Measurements from ENCODE around the gene POLQ. TPM values are rescaled to one million over a fixed set of nuclear protein-coding genes. Genes with fewer than 3 reads are reported as not detected.

Gene POLQ
- total RNA-seq, 1 experiment from 2014 or later: 12.3 TPM

DNA sequence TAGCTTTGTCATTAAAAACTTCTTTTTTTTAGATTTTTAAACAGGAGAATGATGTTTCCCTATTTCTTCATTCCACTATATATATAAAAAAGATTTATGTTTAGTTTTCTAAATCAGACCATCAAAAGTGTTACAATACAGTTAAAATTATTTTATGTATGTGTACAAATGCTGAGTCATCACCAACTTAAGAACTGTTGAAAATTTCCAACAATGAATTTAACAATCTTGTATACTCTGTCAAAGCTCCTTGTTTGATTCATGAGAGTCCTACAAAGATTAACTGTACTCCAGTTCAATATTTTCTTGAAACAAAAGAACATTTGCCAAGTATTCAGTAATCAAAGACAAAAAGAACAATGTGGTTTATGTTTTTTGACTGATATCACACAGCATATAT is 82.0 kb downstream of the POLQ start:
- ChIA-PET CTCF (no interaction called here), POLR2A (no interaction called here), RAD21 (ENCODE audit: low non-redundant PET in 1 of 2, low total read pairs in 2 of 2, uncharacterized antibody in 2 of 2, unreplicated experiment in 2 of 2) (no interaction called here)
- no peak for ATAC-seq
- no peak for DNase-seq (ENCODE audit: low read depth, low spot score)
- H4K20me1 ChIP-seq (ENCODE audit: insufficient read depth): no peaks in the 10 kb centered on the region
- H2AFZ ChIP-seq (ENCODE audit: low read depth, low read length, poor library complexity, severe bottlenecking): no peak overlapping the region
- H3K4me1 ChIP-seq (ENCODE audit: control insufficient read depth in 1 of 2, insufficient read depth in 2 of 2, low read length in 2 of 2): no peaks in the 10 kb centered on the region
- H3K9me2 ChIP-seq (ENCODE audit: insufficient read depth): no peaks in the 10 kb centered on the region
- H3K9me3 ChIP-seq (ENCODE audit: control insufficient read depth in 1 of 2, insufficient read depth in 1 of 2, low read depth in 1 of 2, low read length in 2 of 2): no peaks in the 10 kb centered on the region
- intact Hi-C loops (cut with micrococcal nuclease): no loop called here
- no peak for TF ChIP-seq YY1 (IDR thresholded peaks at IDR 0.05; ENCODE audit: extremely low read depth, insufficient replicate concordance, low read depth, low read length)
- no peak for TF ChIP-seq ZNF274 (IDR thresholded peaks at IDR 0.05; ENCODE audit: low read depth, low read length)
- no peak for TF ChIP-seq POLR2AphosphoS5 (IDR thresholded peaks at IDR 0.05; ENCODE audit: low read depth, low read length)
- TF ChIP-seq FOSL1 (IDR thresholded peaks at IDR 0.05; ENCODE audit: low read depth): no peak
- TF ChIP-seq SP1 (IDR thresholded peaks at IDR 0.05; ENCODE audit: low read depth): no peak
- TF ChIP-seq ELF1 (IDR thresholded peaks at IDR 0.05; ENCODE audit: borderline replicate concordance, low read depth): no peak
- TF ChIP-seq CBX3 (IDR thresholded peaks at IDR 0.05; ENCODE audit: low read depth): no peak
- TF ChIP-seq JUND (IDR thresholded peaks at IDR 0.05): no peak
- TF ChIP-seq, protein P1, sequence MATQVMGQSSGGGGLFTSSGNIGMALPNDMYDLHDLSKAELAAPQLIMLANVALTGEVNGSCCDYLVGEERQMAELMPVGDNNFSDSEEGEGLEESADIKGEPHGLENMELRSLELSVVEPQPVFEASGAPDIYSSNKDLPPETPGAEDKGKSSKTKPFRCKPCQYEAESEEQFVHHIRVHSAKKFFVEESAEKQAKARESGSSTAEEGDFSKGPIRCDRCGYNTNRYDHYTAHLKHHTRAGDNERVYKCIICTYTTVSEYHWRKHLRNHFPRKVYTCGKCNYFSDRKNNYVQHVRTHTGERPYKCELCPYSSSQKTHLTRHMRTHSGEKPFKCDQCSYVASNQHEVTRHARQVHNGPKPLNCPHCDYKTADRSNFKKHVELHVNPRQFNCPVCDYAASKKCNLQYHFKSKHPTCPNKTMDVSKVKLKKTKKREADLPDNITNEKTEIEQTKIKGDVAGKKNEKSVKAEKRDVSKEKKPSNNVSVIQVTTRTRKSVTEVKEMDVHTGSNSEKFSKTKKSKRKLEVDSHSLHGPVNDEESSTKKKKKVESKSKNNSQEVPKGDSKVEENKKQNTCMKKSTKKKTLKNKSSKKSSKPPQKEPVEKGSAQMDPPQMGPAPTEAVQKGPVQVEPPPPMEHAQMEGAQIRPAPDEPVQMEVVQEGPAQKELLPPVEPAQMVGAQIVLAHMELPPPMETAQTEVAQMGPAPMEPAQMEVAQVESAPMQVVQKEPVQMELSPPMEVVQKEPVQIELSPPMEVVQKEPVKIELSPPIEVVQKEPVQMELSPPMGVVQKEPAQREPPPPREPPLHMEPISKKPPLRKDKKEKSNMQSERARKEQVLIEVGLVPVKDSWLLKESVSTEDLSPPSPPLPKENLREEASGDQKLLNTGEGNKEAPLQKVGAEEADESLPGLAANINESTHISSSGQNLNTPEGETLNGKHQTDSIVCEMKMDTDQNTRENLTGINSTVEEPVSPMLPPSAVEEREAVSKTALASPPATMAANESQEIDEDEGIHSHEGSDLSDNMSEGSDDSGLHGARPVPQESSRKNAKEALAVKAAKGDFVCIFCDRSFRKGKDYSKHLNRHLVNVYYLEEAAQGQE (IDR thresholded peaks at IDR 0.05; ENCODE audit: low read depth): no peak
- no peak for TF ChIP-seq CEBPB (IDR thresholded peaks at IDR 0.05; ENCODE audit: low read depth)
- no peak overlapping the region for H3K9ac ChIP-seq (ENCODE audit: low read length)
- peaks cover 2 to 18% of the 10 kb centered on the region in 2 experiments; a peak in 2 of 4 replicates for H3K36me3 ChIP-seq (ENCODE audit: control insufficient read depth in 1 of 2, insufficient read depth in 2 of 2, low read length in 2 of 2)
- no peak overlapping the region for H3K27ac ChIP-seq (ENCODE audit: low read depth, low read length)
- H3K4me2 ChIP-seq (ENCODE audit: low read length): no peak overlapping the region
- BruUV-seq (replicated peaks): no TSS peak
- H3K4me3 ChIP-seq (replicated peaks in 1 of 2; ENCODE audit: low read depth in 1 of 2, low read length in 2 of 2): no peak overlapping the region
- H3K27me3 ChIP-seq (ENCODE audit: insufficient read depth, low read length): no peaks in the 10 kb centered on the region
- H3K79me2 ChIP-seq (ENCODE audit: insufficient read depth, low read length): no peaks in the 10 kb centered on the region
